RPMI8226 (cell line): ENCODE results near the gene ATP8A2.

Source experiments
- DNase-seq: peaks from one replicate; pipeline ENCODE4 v3.0.0-alpha.2; 2015

Gene ATP8A2

GRCh38 chr13:25827831-25828465, 456.2 kb downstream of the ATP8A2 start:
- no peak for DNase-seq

GRCh38 chr13:25833761-25834160, 462.0 kb downstream of the ATP8A2 start:
- no peak for DNase-seq

- DNase-seq, result no peak
Observed at GRCh38 chr13:25836574-25837336, 465.0 kb downstream of the ATP8A2 start.

GRCh38 chr13:25839371-25839770, 467.6 kb downstream of the ATP8A2 start:
- DNase-seq, result no peak

GRCh38 chr13:25840261-25840660, 468.5 kb downstream of the ATP8A2 start:
- no peak for DNase-seq

- no peak for DNase-seq
Observed at GRCh38 chr13:25840931-25841330, 469.2 kb downstream of the ATP8A2 start.

- no peak for DNase-seq
Observed at GRCh38 chr13:25843692-25844091, 471.9 kb downstream of the ATP8A2 start.

GRCh38 chr13:25844559-25845434, 473.0 kb downstream of the ATP8A2 start:
- DNase-seq, result no peak

- no peak for DNase-seq
Observed at GRCh38 chr13:25846222-25846984, 474.6 kb downstream of the ATP8A2 start.

GRCh38 chr13:25847145-25847544, 475.4 kb downstream of the ATP8A2 start:
- no peak for DNase-seq

GRCh38 chr13:25847635-25848626, 476.2 kb downstream of the ATP8A2 start:
- DNase-seq, result peak; percentile 51

GRCh38 chr13:25848812-25849745, 477.3 kb downstream of the ATP8A2 start:
- DNase-seq, result no peak

- DNase-seq, result no peak
Observed at GRCh38 chr13:25857830-25858229, 486.1 kb downstream of the ATP8A2 start.

GRCh38 chr13:25859528-25859927, 487.8 kb downstream of the ATP8A2 start:
- DNase-seq, result no peak

GRCh38 chr13:25860265-25860664, 488.5 kb downstream of the ATP8A2 start:
- no peak for DNase-seq

- DNase-seq, result no peak
Observed at GRCh38 chr13:25860862-25861261, 489.1 kb downstream of the ATP8A2 start.

GRCh38 chr13:25862156-25862555, 490.4 kb downstream of the ATP8A2 start:
- DNase-seq, result no peak

- no peak for DNase-seq
Observed at GRCh38 chr13:25864116-25864515, 492.3 kb downstream of the ATP8A2 start.

GRCh38 chr13:25864936-25865335, 493.2 kb downstream of the ATP8A2 start:
- no peak for DNase-seq

GRCh38 chr13:25865391-25865790, 493.6 kb downstream of the ATP8A2 start:
- no peak for DNase-seq
